ENCODE results near the gene SLC45A1. TPM values are rescaled to one million over a fixed set of nuclear protein-coding genes. Genes with fewer than 3 reads are reported as not detected.

The SLC45A1 gene
- total and polyA plus RNA-seq, 2 of the 4 experiments (the other 2 are of a cell fraction) = 0.72 to 3.9 TPM

- Histone ChIP-seq H4K91ac (ENCODE audit: insufficient read depth, low read depth, low read length) (no peak overlapping the region), H2BK15ac (ENCODE audit: low read depth, low read length) (no peak overlapping the region), H3K27ac (ENCODE audit: insufficient read depth, low read length) (no peak overlapping the region), H3K4me3 (ENCODE audit: insufficient read depth, low read depth, low read length) (no peak overlapping the region), H3K4me2 (ENCODE audit: low read depth, low read length) (no peak overlapping the region), H2AK5ac (ENCODE audit: low read depth, low read length) (no peak overlapping the region), H4K8ac (ENCODE audit: low read depth in 2 of 2, low read length in 2 of 2) (no peak overlapping the region), H4K20me1 (ENCODE audit: insufficient read depth, low read length) (no peaks in the 10 kb centered on the region), H3K23ac (ENCODE audit: low read depth, low read length) (no peak overlapping the region), H3K27me3 (ENCODE audit: control insufficient read depth, insufficient read depth, low read length) (no peaks in the 10 kb centered on the region; the same call in 1 of the 2 replicates), H2AFZ (replicated peaks; ENCODE audit: low read length, poor library complexity) (no peak overlapping the region), H3K9me1 (ENCODE audit: insufficient read depth, low read length) (peaks cover 4% of the 10 kb centered on the region), H3K14ac (replicated peaks; ENCODE audit: low read depth, low read length) (no peak overlapping the region), H3K36me3 (ENCODE audit: control insufficient read depth, insufficient read depth, low read length) (no peaks in the 10 kb centered on the region), H3K79me1 (ENCODE audit: low read depth in 1 of 2, low read length in 2 of 2) (no peaks in the 10 kb centered on the region; a peak in 1 of 4 replicates), H4K5ac (ENCODE audit: low read depth, low read length) (no peak overlapping the region), H2BK120ac (ENCODE audit: low read depth, low read length) (no peak overlapping the region), H2BK20ac (ENCODE audit: low read depth, low read length) (no peak overlapping the region), H2BK5ac (ENCODE audit: low read depth, low read length, poor library complexity, severe bottlenecking) (no peak overlapping the region), H3K56ac (ENCODE audit: extremely low read depth, insufficient read depth, low read length) (no peak overlapping the region), H3K18ac (ENCODE audit: low read depth, low read length) (no peak overlapping the region), H3K4ac (ENCODE audit: low read depth, low read length) (no peak overlapping the region), H3K9me3 (ENCODE audit: control insufficient read depth, insufficient read depth, low read length) (no peaks in the 10 kb centered on the region), H2AK9ac (replicated peaks; ENCODE audit: low read depth, low read length, poor library complexity) (no peak overlapping the region), H3K9ac (ENCODE audit: low read depth, low read length) (no peak overlapping the region), H3K4me1 (ENCODE audit: control insufficient read depth, insufficient read depth, low read length) (no peaks in the 10 kb centered on the region)
- BruUV-seq (replicated peaks) = no TSS peak
- ChIA-PET POLR2A (ENCODE audit: unreplicated experiment) (no interaction called here), CTCF (interaction anchor here (0.7 to 1.5 kb wide), 3 partner anchors 12 to 29 kb away, joined by 3 to 4 read pairs (median 3); no protein-coding TSS in a partner anchor)
- TF ChIP-seq CTCF (conservative IDR thresholded peaks at IDR 0.05; ENCODE audit: low read depth, low read length) (no peak), FOS (IDR thresholded peaks at IDR 0.05; ENCODE audit: low read depth, low read length) (no peak), ELK1 (IDR thresholded peaks at IDR 0.05; ENCODE audit: borderline replicate concordance, low read depth, low read length) (no peak), MAZ (IDR thresholded peaks at IDR 0.05; ENCODE audit: borderline replicate concordance, low read depth, low read length) (no peak), SMC3 (IDR thresholded peaks at IDR 0.05; ENCODE audit: low read depth, low read length) (no peak)
- ATAC-seq (ENCODE audit: low read depth) = no peak
- in situ Hi-C loops (cut with MboI; ENCODE audit: low sequenced_read_pairs) = no loop called here
- 68% methylated on average over 4 of the region's 8 CpGs; no CpG with 5 or more reads in 1 of the 2 experiments for WGBS, 2 experiments (ENCODE audit: extremely low coverage in 2 of 2, insufficient read length in 1 of 2)
- intact Hi-C loops (cut with micrococcal nuclease) = no loop called here
- dilution Hi-C loops (cut with HindIII; ENCODE audit: low sequenced_read_pairs, unreplicated experiment) = no loop called here
- no peak for DNase-seq
These were observed 43.6 kb upstream of the SLC45A1 start for GRCh38 chr1:8274352-8274751.

Measured in IMR-90 (cell line).